HG03457 (cell line): ENCODE measurements around the gene VPS11.

ENCODE experiments used
- ATAC-seq: cut with Tn5 transposase; IDR thresholded peaks from one replicate; pipeline ENCODE4 v1.9.1; 2021; ENCODE audit warnings: moderate number of reproducible peaks; ENCODE audit not compliant: unreplicated experiment

The VPS11 gene

GRCh38 chr11:119078675-119079420 lies 11.2 kb downstream of the VPS11 start:
- ATAC-seq: no peak

- no peak for ATAC-seq
These were observed 14.2 kb downstream of the VPS11 start for GRCh38 chr11:119081682-119082260.

- peak; percentile 79 for ATAC-seq
These were observed 17.2 kb downstream of the VPS11 start, which contains the start of gene HMBS for GRCh38 chr11:119084663-119085436. Gene HMBS, plus strand, starts transcription at chr11:119084881. Its CDS starts 153 bp downstream, at chr11:119085034.

GRCh38 chr11:119085437-119085847 lies 17.8 kb downstream of the VPS11 start:
- ATAC-seq: peak; percentile 5

- no peak for ATAC-seq
These were observed 19.5 kb downstream of the VPS11 start for GRCh38 chr11:119087123-119087522.

- ATAC-seq: no peak
These were observed 20.2 kb downstream of the VPS11 start for GRCh38 chr11:119087747-119088241.

- no peak for ATAC-seq
These were observed 20.8 kb downstream of the VPS11 start for GRCh38 chr11:119088406-119088805.

GRCh38 chr11:119089319-119089718 lies 21.7 kb downstream of the VPS11 start:
- ATAC-seq: no peak

- ATAC-seq: no peak
These were observed 23.6 kb downstream of the VPS11 start for GRCh38 chr11:119091178-119091577.

- ATAC-seq: no peak
These were observed 24.6 kb downstream of the VPS11 start for GRCh38 chr11:119091966-119092879.

- no peak for ATAC-seq
These were observed 25.5 kb downstream of the VPS11 start for GRCh38 chr11:119092880-119093842.

GRCh38 chr11:119093942-119094815 lies 26.6 kb downstream of the VPS11 start:
- ATAC-seq: peak; percentile 7

GRCh38 chr11:119094816-119095065 lies 27.1 kb downstream of the VPS11 start:
- peak; percentile 17 for ATAC-seq

- ATAC-seq: peak; percentile 68
These were observed 27.7 kb downstream of the VPS11 start for GRCh38 chr11:119095066-119095880.

GRCh38 chr11:119099711-119100110 lies 32.1 kb downstream of the VPS11 start:
- no peak for ATAC-seq

GRCh38 chr11:119100246-119100970 lies 32.8 kb downstream of the VPS11 start:
- no peak for ATAC-seq
